Mononuclear cell (primary cell): ENCODE data around the gene NUDT3. TPM values are rescaled to one million over a fixed set of nuclear protein-coding genes. Genes with fewer than 3 reads are reported as not detected.

Experiments
- total RNA-seq: library from RNA; depleted of rRNA; stranded (reverse); fragments of >200 nt; gene quantifications from one replicate; pipeline ENCODE4 v1.2.3, GENCODE V29; 2012

NUDT3 gene
- total RNA-seq, 1 donor, result 23.8 TPM

Other genes starting within 250 kb of the NUDT3 start
- gene GRM4, start 246.6 kb downstream of the NUDT3 start, total RNA-seq, result under 0.01 TPM
- gene HMGA1, start 155.8 kb downstream of the NUDT3 start, total RNA-seq, result 44.3 TPM
- gene SMIM29, start 143.7 kb downstream of the NUDT3 start, total RNA-seq, result 12.3 TPM
- 4,222 TPM for gene RPS10, start 33.4 kb upstream of the NUDT3 start, total RNA-seq
- gene PACSIN1, start 73.4 kb upstream of the NUDT3 start, total RNA-seq, result 0.42 TPM
- gene SPDEF, start 163.7 kb upstream of the NUDT3 start, total RNA-seq, result 0.31 TPM